AG10803 (cell line): Measurements from ENCODE around the gene THOC6.
"Not testable (repeated sequence)": the region's sequence is repeated elsewhere in the genome, so short reads cannot be mapped to it uniquely, and the experiment has no call there.

ENCODE experiments used
- DNase-seq: peaks from one replicate; pipeline ENCODE4 v3.0.0; 2010; ENCODE audit warnings: low read depth
- H3K4me3 ChIP-seq: 2 replicates; pipeline ENCODE4 v1.5.1; 2011; ENCODE audit warnings: mild to moderate bottlenecking, low read length, control low read depth
- TF ChIP-seq, protein P1 (sequence below): conservative IDR thresholded peaks from 2 replicates; pipeline ENCODE4 v1.5.1; 2011; ENCODE audit warnings: mild to moderate bottlenecking, low read length, control low read depth, inconsistent platforms

THOC6 gene

DNA sequence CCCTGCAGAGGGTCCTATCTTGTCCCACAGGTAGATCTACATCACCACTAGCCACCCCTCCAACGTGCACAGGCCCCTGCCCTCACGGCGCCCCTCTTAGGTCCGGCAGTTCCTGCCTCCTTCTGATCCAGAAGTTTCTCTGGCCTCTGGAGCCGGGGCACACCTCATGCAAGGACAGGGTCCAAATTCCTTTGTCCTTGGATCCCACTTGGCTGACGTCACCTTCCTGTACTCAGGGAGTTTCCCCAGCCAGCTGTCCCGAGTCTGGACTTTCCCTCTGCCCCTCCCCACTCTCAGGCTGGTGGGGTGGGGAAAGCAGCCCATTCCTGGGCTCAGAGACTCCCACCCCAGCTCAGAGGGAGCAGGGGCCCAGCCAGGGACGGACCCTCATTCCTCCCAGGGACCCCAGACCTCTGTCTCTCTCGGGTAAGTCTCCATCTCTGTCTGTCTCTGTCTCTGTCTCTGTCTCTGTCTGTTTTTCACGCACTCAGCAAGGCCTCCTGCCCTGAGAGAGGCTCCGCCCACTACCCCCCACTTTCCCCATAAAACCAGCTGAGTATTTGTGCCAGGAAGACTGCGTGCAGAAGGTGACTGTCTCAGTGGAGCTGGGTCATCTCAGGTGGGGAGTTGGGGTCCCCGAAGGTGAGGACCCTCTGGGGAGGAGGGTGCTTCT lies 41.4 kb downstream of the THOC6 start, which contains the start of gene IL32:
IL32 (plus strand) TSS at position 572 of the 673 bp plus-strand sequence. CDS start 172 bp downstream, outside the sequence.
- DNase-seq, result peak; percentile 78
- TF ChIP-seq, protein P1, sequence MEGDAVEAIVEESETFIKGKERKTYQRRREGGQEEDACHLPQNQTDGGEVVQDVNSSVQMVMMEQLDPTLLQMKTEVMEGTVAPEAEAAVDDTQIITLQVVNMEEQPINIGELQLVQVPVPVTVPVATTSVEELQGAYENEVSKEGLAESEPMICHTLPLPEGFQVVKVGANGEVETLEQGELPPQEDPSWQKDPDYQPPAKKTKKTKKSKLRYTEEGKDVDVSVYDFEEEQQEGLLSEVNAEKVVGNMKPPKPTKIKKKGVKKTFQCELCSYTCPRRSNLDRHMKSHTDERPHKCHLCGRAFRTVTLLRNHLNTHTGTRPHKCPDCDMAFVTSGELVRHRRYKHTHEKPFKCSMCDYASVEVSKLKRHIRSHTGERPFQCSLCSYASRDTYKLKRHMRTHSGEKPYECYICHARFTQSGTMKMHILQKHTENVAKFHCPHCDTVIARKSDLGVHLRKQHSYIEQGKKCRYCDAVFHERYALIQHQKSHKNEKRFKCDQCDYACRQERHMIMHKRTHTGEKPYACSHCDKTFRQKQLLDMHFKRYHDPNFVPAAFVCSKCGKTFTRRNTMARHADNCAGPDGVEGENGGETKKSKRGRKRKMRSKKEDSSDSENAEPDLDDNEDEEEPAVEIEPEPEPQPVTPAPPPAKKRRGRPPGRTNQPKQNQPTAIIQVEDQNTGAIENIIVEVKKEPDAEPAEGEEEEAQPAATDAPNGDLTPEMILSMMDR, result no peak
- H3K4me3 ChIP-seq, result peak within 1 kb of the TSS; percentile 39

DNA sequence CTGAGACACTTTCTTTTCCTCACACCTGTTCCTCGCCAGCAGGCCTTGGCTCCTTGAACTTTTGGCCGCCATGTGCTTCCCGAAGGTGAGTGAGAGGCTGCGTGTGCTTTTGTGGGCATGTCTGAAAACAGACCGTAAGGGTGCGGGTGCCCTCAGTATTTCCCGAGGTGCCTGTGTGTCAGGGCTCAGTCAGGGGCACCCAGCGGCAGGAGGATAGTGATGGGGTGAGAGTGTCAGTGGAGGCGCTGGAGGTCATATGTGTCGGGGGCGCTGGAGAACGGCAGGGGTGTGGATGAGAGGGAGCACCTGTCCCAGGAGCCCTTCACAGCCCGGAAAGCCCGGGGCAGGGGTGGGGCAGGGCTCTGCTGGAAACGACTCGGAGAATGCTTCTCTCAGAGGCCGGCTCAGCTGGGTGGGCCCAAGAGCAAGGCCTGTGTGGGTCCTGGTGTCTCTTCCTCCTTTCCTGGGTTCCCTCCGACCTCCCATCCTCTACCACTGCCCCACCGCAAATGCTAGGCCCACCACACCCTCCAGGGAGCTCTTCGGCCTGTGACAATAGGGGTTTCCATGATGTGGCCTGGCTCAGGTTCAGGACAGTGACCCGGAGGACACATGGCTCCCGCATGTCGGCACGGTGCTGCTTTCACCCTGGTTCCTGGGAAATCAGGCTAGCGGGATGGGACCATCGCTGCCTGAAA lies 42.1 kb downstream of the THOC6 start:
- TF ChIP-seq, protein P1, result no peak
- DNase-seq, result no peak
- peak overlapping the region; percentile 39 for H3K4me3 ChIP-seq

GRCh38 chr16:3066440-3066748 lies 42.6 kb downstream of the THOC6 start:
- 0 out of 2 replicates have a peak overlapping the region, but pooled peaks have one; percentile 15 for H3K4me3 ChIP-seq
- no peak for DNase-seq
- TF ChIP-seq, protein P1, result no peak

DNA sequence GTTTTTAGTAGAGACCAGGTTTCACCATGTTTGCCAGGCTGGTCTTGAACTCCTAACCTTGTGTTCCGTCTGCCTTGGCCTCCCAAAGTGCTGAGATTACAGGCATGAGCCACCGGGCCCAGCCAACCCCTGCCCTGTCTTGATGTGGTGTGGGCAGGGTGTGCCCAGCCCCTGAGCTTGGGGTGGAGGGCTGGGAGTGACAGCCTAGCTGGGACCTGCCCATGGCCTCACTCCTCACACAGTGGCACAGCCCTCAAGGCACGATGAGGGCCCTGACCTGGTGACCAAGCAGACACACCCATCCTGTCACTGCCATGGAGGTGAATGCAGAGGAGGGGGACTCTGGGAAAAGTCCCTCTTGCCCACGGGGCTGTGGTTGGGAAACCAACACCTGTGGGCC lies 44.7 kb downstream of the THOC6 start:
- DNase-seq, result no peak
- no peak overlapping the region for H3K4me3 ChIP-seq
- TF ChIP-seq, protein P1, result no peak

- not testable (repeated sequence) for H3K4me3 ChIP-seq, DNase-seq
Observed at GRCh38 chr16:3069146-3069545, 45.3 kb downstream of the THOC6 start.

DNA sequence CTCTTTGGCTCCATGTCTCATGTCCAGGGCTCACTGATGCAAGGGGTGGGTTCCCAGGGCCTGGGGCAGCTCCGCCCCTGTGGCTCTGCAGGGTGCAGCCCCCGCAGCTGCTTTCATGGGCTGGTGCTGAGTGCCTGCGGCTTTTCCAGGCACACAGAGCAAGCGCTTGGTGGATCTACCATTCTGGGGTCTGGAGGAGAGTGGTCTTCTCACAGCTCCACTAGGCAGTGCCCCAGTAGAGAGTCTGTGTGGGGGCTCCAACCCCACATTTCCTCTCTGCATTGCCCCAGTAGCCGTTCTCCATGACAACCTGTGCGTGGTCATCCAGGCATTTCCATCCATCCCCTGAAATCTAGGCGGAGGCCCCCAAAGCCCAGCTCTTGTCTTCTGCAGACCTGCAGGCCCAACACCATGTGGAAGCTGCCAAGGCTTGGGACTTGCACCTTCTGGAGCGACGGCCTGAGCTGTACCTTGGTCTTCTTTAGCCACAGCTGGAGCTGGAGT lies 46.8 kb downstream of the THOC6 start:
- DNase-seq, result no peak
- TF ChIP-seq, protein P1, result no peak
- no peak overlapping the region for H3K4me3 ChIP-seq

GRCh38 chr16:3071655-3072054 lies 47.8 kb downstream of the THOC6 start:
- no peak overlapping the region for H3K4me3 ChIP-seq
- TF ChIP-seq, protein P1, result no peak
- no peak for DNase-seq

GRCh38 chr16:3072148-3072547 lies 48.3 kb downstream of the THOC6 start:
- H3K4me3 ChIP-seq, DNase-seq: not testable (repeated sequence)

GRCh38 chr16:3072576-3073263 lies 48.9 kb downstream of the THOC6 start:
- DNase-seq, result not testable (repeated sequence)

More at GRCh38 chr16:3072576-3073263, 48.9 kb downstream of the THOC6 start:
- H3K4me3 ChIP-seq, result not testable (repeated sequence)
